ENCODE data around the gene GSS.
A peak's percentile ranks its signal among the peaks of the same experiment; 100 is the strongest.

The GSS gene

GRCh38 chr20:34978092-34978744 is 22.6 kb upstream of the GSS start:
- DNase-seq (ENCODE audit: low read depth in 2 of 2): no peak

DNA sequence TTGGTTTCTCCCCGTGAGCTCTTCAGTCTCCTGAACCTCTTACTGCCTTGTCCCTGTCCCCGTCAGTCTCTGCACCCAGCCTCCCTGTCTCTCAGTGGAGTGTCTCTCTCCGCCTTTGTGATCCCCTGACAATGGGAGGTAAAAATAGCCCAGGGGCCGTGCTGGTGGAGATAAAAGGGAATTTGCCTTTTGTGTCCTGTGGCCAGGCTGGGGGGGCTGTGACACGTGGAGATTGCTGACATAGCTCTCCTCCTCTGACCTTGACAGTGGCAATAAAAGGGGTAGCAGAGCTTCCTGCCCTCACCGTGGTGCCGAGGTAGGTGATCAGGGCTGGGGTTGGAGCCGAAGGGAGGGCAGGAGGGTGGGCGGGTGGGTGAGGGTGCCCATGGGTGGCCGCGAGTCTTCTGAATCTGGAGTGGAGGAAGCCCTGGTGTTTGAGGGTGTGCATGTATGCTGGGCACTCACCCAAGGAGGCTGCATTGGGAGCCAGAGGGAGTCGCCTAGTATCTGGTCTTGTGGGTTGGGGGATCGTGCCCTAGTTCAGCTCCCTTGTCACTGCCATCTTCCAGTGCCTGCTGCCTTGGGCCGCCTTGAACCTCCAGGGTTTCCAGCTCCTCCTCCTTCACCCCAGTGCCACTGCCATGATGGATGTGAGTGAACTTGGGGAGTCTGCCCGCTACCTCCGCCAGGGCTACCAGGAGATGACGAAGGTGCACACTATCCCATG is 21.9 kb upstream of the GSS start:
- DNase-seq (ENCODE audit: low read depth in 2 of 2): no peak

GRCh38 chr20:34976286-34976685 is 20.7 kb upstream of the GSS start:
- DNase-seq (ENCODE audit: low read depth in 2 of 2): no peak

DNA sequence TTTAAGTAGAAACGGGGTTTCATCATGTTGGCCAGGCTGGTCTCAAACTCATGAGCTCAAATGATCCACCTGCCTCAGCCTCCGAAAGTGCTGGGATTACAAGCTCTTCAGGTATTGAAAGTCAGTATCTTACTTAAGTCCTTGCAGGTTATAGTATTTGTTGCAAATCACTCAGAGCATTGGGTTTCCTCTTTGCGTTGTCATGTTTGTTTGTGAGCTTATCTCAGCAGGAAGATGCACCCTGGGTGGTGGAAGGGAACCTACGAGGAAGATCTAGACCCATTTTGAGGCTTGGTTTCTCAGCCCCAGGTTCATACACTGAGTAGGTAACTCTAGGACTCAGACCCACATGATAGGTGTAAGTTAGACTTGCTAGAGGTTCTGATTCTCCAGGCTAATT is 18.6 kb upstream of the GSS start:
- DNase-seq (ENCODE audit: low read depth in 2 of 2): no peak

DNA sequence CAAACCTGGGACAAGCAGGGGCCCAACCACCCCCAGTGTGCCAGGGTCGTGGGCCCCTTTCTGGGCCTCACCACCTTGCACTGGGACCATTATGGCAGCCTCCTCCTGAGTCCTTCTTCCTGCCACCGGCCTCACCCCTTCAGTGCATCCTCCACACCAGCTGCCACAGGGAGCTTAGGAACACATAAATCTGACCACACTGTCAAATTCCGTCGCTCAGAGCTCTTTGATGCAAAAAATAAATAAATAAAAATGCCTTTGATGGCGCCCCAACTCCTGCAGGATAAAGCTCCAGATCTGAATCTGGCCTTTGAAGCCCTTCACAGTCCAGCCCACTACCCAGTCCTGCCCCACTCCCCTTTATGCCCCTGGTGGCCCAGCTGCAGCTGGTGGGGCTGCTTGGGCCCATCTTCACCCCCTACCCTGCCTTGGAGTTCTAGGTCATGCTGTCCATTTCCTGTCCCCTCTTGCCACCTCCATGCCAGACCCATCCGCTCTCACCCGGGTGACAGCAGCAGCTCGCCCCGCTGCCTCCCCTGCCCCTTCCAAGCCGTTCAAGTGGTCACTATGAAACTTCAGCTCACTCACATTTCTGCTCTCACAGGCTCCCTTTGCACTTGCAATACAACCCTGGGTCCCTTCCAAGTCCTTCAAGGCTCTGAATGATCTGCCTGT is 16.1 kb upstream of the GSS start:
- no peak for DNase-seq (ENCODE audit: low read depth in 2 of 2)

GRCh38 chr20:34970846-34971560 is 15.4 kb upstream of the GSS start:
- DNase-seq (ENCODE audit: low read depth in 2 of 2): no peak

DNA sequence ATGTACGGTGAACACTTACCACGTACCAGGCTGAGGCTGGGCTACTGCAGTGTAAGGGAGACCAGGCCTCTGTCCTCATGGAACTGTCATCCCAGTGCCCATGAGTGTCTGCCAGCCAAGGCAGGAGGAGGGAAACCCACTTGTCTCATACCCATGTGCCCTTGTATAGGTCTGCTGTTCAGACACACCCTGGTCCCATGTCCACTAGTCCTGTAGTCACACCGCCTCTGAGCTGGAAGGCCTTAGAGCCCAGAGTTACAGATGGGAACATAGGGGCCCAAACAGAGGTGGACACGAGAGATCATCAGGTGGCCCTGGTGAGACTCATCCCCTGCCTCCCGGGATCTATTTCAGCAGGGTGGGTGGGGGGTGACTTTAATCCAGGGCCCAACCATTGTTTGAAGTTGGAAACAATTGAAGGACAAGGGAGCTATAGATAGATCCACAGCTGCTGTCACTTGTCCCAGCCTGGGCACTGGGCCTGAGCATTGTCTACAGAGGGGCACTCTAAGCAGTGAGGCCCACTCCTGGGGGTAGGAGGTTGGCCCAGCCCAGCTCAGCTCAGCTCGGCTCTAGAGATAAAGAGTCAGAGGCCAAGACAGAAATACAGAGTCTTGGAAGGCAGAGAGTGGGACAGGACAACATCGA is 14.7 kb upstream of the GSS start:
- no peak for DNase-seq (ENCODE audit: low read depth in 2 of 2)

- no peak for DNase-seq (ENCODE audit: low read depth in 2 of 2)
Measured at GRCh38 chr20:34968042-34968775, 12.6 kb upstream of the GSS start.

GRCh38 chr20:34967421-34967820 is 11.8 kb upstream of the GSS start:
- no peak for DNase-seq (ENCODE audit: low read depth in 2 of 2)

DNA sequence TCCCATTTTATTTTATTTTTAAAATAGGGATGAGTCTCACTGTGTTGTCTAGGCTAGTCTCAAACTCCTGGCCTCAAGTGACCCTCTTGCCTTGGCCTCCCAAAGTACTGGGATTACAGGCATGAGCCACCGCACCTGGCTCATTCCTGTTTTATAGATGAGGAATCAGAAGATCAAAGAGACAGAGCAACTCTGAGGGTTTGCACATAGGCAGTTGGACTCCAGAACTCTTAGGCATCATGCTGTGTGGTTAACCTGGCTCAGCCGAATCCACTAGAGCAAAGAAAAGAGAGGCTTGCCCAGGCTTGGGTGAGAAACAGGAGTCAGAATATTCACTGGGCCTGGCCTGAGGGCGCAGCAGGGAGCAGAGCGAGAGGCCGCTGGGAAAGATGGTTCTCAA is 9.4 kb upstream of the GSS start:
- DNase-seq (ENCODE audit: low read depth in 2 of 2): no peak

DNA sequence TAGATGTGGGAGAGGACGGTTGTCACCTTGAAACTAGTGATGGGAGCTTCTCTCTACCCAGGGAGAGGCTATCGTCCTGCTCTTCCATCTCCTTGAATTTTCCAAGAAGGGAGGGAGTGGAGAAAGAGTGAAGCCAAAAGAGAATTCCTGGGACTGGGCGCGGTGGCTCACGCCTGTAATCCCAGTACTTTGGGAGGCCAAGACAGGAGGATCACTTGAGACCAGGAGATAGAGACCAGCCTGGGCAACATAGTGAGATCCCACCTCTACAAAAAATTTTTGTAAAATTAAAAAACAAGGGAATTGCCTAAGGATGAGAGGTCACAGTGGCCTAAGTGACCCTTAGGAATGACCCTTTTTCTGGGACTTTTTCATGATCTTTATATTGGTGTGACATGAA is 8.9 kb upstream of the GSS start:
- no peak for DNase-seq (ENCODE audit: low read depth in 2 of 2)

DNA sequence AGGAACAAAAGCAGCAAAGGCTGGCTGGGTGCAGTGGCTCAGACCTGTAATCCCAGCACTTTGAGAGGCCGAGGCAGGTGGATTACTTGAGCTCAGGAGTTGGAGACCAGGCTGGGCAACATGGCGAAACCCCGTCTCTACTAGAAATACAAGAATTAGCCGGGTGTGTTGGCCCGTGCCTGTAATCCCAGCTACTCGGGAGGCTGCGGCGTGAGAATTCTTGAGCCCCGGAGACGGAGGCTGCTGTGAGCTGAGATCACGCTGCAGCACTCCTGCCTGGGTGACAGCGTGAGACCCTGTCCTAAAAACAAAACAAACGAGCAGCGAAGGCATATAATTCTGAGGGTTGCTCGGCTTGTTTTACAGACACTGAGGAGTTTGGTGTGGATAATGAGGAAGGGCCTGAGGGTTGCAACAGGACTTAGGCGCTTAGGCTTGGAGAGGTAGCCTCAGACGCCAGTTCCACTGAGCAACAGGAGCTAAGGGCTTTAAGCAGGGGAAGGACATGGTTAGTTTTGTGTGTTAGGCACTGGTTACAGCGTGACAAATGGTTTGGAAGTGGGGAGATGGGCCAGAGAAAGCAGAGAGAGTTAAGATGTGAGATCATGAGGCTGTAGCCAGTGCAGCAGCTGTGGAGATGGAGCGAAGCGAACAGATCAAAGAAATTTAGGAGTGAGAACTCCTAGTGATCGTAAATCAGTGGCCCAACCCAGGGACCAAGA is 1.3 kb upstream of the GSS start:
- no peak for DNase-seq (ENCODE audit: low read depth in 2 of 2)

DNA sequence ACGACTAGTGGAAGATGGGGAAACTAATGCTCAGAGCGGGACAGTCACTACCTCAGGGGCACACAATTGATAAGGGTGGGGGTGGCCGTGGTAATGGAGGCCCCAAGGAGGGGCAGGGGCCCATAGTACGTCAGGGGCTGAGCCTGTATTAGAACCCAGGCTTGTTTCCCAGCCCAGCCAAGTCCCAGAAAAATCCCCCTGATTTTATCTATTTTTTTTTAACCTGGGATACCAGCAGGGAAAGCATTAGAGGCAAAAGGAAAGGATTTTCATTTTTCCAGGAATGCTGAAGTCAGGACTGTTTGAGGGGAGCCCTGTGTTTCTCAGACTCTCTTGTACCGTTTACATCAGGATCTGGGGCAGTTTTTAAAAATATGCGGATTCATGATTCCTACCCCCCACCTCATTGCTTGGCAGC is 444 bp upstream of the GSS start:
- DNase-seq (ENCODE audit: low read depth in 2 of 2): no peak

DNA sequence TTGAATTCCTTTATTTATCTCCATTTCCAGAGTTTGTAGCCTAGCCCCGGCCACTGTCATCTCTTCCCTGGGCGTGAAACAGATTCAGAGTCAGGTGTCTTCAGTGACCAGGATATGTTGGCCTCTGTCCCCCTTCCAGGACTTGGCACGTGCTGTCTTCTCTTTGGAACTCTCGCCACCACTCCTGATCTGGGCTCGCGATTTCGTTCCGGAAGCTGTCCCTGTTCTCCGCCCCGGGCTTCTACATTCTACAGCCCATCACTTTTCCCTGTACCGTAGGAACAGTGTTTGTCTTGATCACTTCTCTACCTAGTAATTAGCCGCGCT is 739 bp downstream of the GSS start:
- DNase-seq (ENCODE audit: low read depth in 2 of 2): peak in 1 of 2 donors; percentile 1

GRCh38 chr20:34953960-34954359 is 1.6 kb downstream of the GSS start:
- DNase-seq (ENCODE audit: low read depth in 2 of 2): no peak

GRCh38 chr20:34952671-34953070 is 2.9 kb downstream of the GSS start:
- no peak for DNase-seq (ENCODE audit: low read depth in 2 of 2)

GRCh38 chr20:34951652-34952051 is 4.0 kb downstream of the GSS start:
- no peak for DNase-seq (ENCODE audit: low read depth in 2 of 2)

- no peak for DNase-seq (ENCODE audit: low read depth in 2 of 2)
Measured at GRCh38 chr20:34951252-34951651, 4.4 kb downstream of the GSS start.

GRCh38 chr20:34949120-34949519 is 6.5 kb downstream of the GSS start:
- DNase-seq (ENCODE audit: low read depth in 2 of 2): no peak

- DNase-seq (ENCODE audit: low read depth in 2 of 2): no peak
Measured at GRCh38 chr20:34948030-34948429, 7.6 kb downstream of the GSS start.

DNA sequence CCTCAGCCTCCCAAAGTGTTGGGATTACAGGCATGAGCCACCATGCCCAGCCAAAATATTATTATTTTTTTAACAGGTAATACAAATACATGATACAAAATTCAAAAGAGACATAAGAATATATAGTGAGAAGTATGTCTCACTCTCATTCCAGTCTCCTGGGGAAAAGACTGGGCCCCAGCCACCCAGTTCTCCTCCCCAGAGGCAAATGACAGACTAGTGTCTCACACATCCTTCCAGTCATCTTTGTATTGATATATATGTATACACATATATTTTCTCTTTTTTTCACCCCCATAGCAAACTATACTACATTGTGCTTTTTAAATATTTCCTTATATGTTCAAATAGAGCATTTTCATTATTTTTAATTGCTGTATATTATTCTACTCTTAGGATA is 8.3 kb downstream of the GSS start:
- no peak for DNase-seq (ENCODE audit: low read depth in 2 of 2)
